BJ (cell line): ENCODE results near the gene CTPS1. TPM values are rescaled to one million over a fixed set of nuclear protein-coding genes. Genes with fewer than 3 reads are reported as not detected.

Source experiments
- CTCF ChIA-PET: fragments of 350-600 bp; formaldehyde crosslinking; extraction: SDS; loops from one replicate; lab custom pipeline; 2021; ENCODE audit warnings: antibody characterized with exemption, inconsistent platforms; lab: Yijun Ruan, JAX
- POLR2A ChIA-PET: fragments of 300-600 bp; sonication (Branson Sonifier 250); formaldehyde crosslinking; extraction: SDS; loops from one replicate; lab custom pipeline; 2021; ENCODE audit warnings: antibody characterized with exemption; lab: Charles Lee
- DNase-seq: peaks from one replicate; pipeline ENCODE4 v3.0.0-alpha.2; 2011; ENCODE audit warnings: low read depth
- H3K27me3 ChIP-seq: 2 replicates; pipeline ENCODE4 v1.6.0; 2011; ENCODE audit warnings: low read length; ENCODE audit not compliant: control insufficient read depth, insufficient read depth
- H3K36me3 ChIP-seq: 2 replicates; pipeline ENCODE4 v1.5.1; 2011; ENCODE audit warnings: low read length; ENCODE audit not compliant: control insufficient read depth, insufficient read depth
- H3K4me3 ChIP-seq: 2 replicates; pipeline ENCODE4 v1.5.1; 2011; ENCODE audit warnings: low read depth, mild to moderate bottlenecking, control low read depth, low read length
- CTCF ChIP-seq: IDR thresholded peaks from 2 replicates; pipeline ENCODE4 v1.5.1; 2011; ENCODE audit warnings: low read depth, mild to moderate bottlenecking, control low read depth, inconsistent platforms, low read length, moderate library complexity; ENCODE audit not compliant: insufficient read depth
- polyA plus RNA-seq: library from polyadenylated mRNA; depleted of rRNA; stranded (reverse); fragments of >200 nt; gene quantifications from 2 replicates; pipeline ENCODE4 v1.2.3, GENCODE V29; 2011

Gene CTPS1
- polyA plus RNA-seq, 1 experiment, result 45.1 TPM

GRCh38 chr1:41003127-41003639 lies 23.7 kb downstream of the CTPS1 start:
- no peak overlapping the region for H3K4me3 ChIP-seq
- CTCF ChIA-PET, result interaction anchor here (0.7 to 4.4 kb wide), 23 partner anchors 8 to 764 kb away, joined by 3 to 40 read pairs (median 4); partner anchors contain the start of gene CTPS1
- H3K36me3 ChIP-seq, result peaks cover 10% of the 10 kb centered on the region
- no peak for TF ChIP-seq CTCF
- no peaks in the 10 kb centered on the region for H3K27me3 ChIP-seq
- DNase-seq, result no peak
- POLR2A ChIA-PET, result no interaction called here

GRCh38 chr1:41003640-41004220 lies 24.2 kb downstream of the CTPS1 start:
- peaks cover 8% of the 10 kb centered on the region for H3K36me3 ChIP-seq
- peak; percentile 71 for TF ChIP-seq CTCF
- ChIA-PET CTCF (interaction anchor here (0.7 to 4.4 kb wide), 24 partner anchors 8 to 764 kb away, joined by 3 to 40 read pairs (median 4); partner anchors contain the start of gene CTPS1), POLR2A (no interaction called here)
- peak; percentile 93 for DNase-seq
- H3K4me3 ChIP-seq, result no peak overlapping the region
- no peaks in the 10 kb centered on the region for H3K27me3 ChIP-seq

GRCh38 chr1:41005876-41006275 lies 26.4 kb downstream of the CTPS1 start:
- Histone ChIP-seq H3K4me3 (no peak overlapping the region), H3K36me3 (peaks cover 8% of the 10 kb centered on the region), H3K27me3 (no peaks in the 10 kb centered on the region)
- CTCF ChIA-PET, result interaction anchor here (3.1 kb wide), 1 partner anchor 53 kb away, joined by 31 read pairs; no protein-coding TSS in a partner anchor
- POLR2A ChIA-PET, result no interaction called here
- no peak for DNase-seq
- no peak for TF ChIP-seq CTCF

GRCh38 chr1:41006942-41007865 lies 27.7 kb downstream of the CTPS1 start:
- ChIA-PET CTCF (no interaction called here), POLR2A (no interaction called here)
- Histone ChIP-seq H3K4me3 (no peak overlapping the region), H3K27me3 (no peaks in the 10 kb centered on the region), H3K36me3 (peaks cover 8% of the 10 kb centered on the region)
- no peak for TF ChIP-seq CTCF
- no peak for DNase-seq

- H3K36me3 ChIP-seq, result peaks cover 8% of the 10 kb centered on the region
- CTCF ChIA-PET, result no interaction called here
- no peak overlapping the region for H3K4me3 ChIP-seq
- no peaks in the 10 kb centered on the region for H3K27me3 ChIP-seq
- POLR2A ChIA-PET, result no interaction called here
- no peak for TF ChIP-seq CTCF
- DNase-seq, result no peak
Measured at GRCh38 chr1:41009466-41009865, 30.0 kb downstream of the CTPS1 start.
